H1 (cell line): ENCODE data around the gene YEATS2.

Source experiments
- ATF3 ChIP-seq: IDR thresholded peaks from 2 replicates; pipeline ENCODE4 v1.6.1; 2011; ENCODE audit warnings: low read depth, mild to moderate bottlenecking, low read length; ENCODE audit not compliant: insufficient read depth
- CTCF ChIP-seq, 3 experiments: IDR thresholded peaks; 1 replicate in 2 of 3; 2 replicates in 1 of 3; pipeline versions ENCODE4 v1.5.1 to v1.6.1; 2011; ENCODE audit warnings: low read length in 3 of 3, mild to moderate bottlenecking in 3 of 3, inconsistent platforms in 2 of 3, low read depth in 1 of 3, moderate library complexity in 1 of 3; ENCODE audit not compliant: insufficient read depth in 1 of 3; ENCODE audit errors: control extremely low read depth in 1 of 3
- EGR1 ChIP-seq: IDR thresholded peaks from 2 replicates; pipeline ENCODE4 v1.6.1; 2011; ENCODE audit warnings: low read depth, low read length, borderline replicate concordance
- KDM1A ChIP-seq: fragments of 200-600, 300-600 bp; sonication (generic); IDR thresholded peaks from 2 replicates; pipeline ENCODE4 v1.7.1; 2016; ENCODE audit warnings: mild to moderate bottlenecking, low read length, borderline replicate concordance
- POLR2A ChIP-seq, 2 experiments: IDR thresholded peaks; 1 replicate in 1 of 2; 2 replicates in 1 of 2; pipeline ENCODE4 v1.6.1; 2011; ENCODE audit warnings: low read depth in 2 of 2, low read length in 2 of 2, mild to moderate bottlenecking in 2 of 2; ENCODE audit errors: control extremely low read depth in 1 of 2
- POLR2AphosphoS5 ChIP-seq: IDR thresholded peaks from 2 replicates; pipeline ENCODE4 v1.6.1; 2011; ENCODE audit warnings: low read depth, low read length
- USF2 ChIP-seq: IDR thresholded peaks from 2 replicates; pipeline ENCODE4 v1.6.1; 2011; ENCODE audit warnings: low read length, improper control_type of control experiment
- YY1 ChIP-seq: IDR thresholded peaks from 2 replicates; pipeline ENCODE4 v1.6.1; 2011; ENCODE audit warnings: low read depth, mild to moderate bottlenecking, low read length

GRCh38 chr3:183733553-183733952, 36.0 kb downstream of the YEATS2 start:
- TF ChIP-seq KDM1A: no peak
- TF ChIP-seq CTCF (IDR thresholded peaks at IDR 0.05; ENCODE audit: control extremely low read depth in 1 of 3, insufficient read depth in 1 of 3, low read depth in 1 of 3, low read length in 3 of 3): no peak
- no peak for TF ChIP-seq YY1
- TF ChIP-seq POLR2A (IDR thresholded peaks at IDR 0.05; ENCODE audit: control extremely low read depth in 1 of 2, low read depth in 2 of 2, low read length in 2 of 2): no peak
- TF ChIP-seq EGR1: no peak
- TF ChIP-seq POLR2AphosphoS5: no peak
- TF ChIP-seq USF2: no peak
- TF ChIP-seq ATF3: no peak
